Liver (tissue), 9 donors: ENCODE data around the gene SYT14. TPM values are rescaled to one million over a fixed set of nuclear protein-coding genes. Genes with fewer than 3 reads are reported as not detected.

Experiments
- DNase-seq: peaks from one replicate; pipeline ENCODE4 v3.0.0-alpha.2; 2017; ENCODE audit warnings: low spot score
- H3K27ac ChIP-seq, 2 donors: one replicate each; pipeline ENCODE4 v1.7.0; 2013; ENCODE audit warnings: inconsistent platforms in 2 of 2, low read length in 2 of 2, control low read depth in 1 of 2, low read depth in 1 of 2, mild to moderate bottlenecking in 1 of 2
- H3K27me3 ChIP-seq, 4 donors: one replicate each; pipeline versions ENCODE4 v1.6.1 to v1.7.0; 2013; ENCODE audit warnings: low read length in 3 of 4, inconsistent platforms in 1 of 4, mild to moderate bottlenecking in 1 of 4, moderate library complexity in 1 of 4; ENCODE audit not compliant: control insufficient read depth in 4 of 4, insufficient read depth in 4 of 4
- H3K36me3 ChIP-seq, 4 donors: one replicate each; pipeline versions ENCODE4 v1.6.1 to v1.7.0; 2013; ENCODE audit warnings: low read length in 3 of 4, mild to moderate bottlenecking in 3 of 4, low read depth in 1 of 4, moderate library complexity in 1 of 4; ENCODE audit not compliant: control insufficient read depth in 4 of 4, insufficient read depth in 3 of 4
- H3K4me1 ChIP-seq, 4 donors: one replicate each; pipeline versions ENCODE4 v1.6.1 to v1.7.0; 2013; ENCODE audit warnings: low read length in 3 of 4, mild to moderate bottlenecking in 3 of 4, moderate library complexity in 1 of 4; ENCODE audit not compliant: control insufficient read depth in 4 of 4, insufficient read depth in 4 of 4
- H3K4me3 ChIP-seq, 3 donors: one replicate each; pipeline versions ENCODE4 v1.6.1 to v1.7.0; 2013; ENCODE audit warnings: low read length in 3 of 3, control low read depth in 1 of 3, low read depth in 1 of 3, mild to moderate bottlenecking in 1 of 3
- H3K9ac ChIP-seq, 2 donors: one replicate each; pipeline ENCODE4 v1.7.0; 2013; ENCODE audit warnings: low read length in 2 of 2, mild to moderate bottlenecking in 2 of 2, moderate library complexity in 2 of 2, control low read depth in 1 of 2, low read depth in 1 of 2
- H3K9me3 ChIP-seq, 4 donors: one replicate each; pipeline versions ENCODE4 v1.6.1 to v1.7.0; 2013; ENCODE audit warnings: low read length in 3 of 4; ENCODE audit not compliant: control insufficient read depth in 4 of 4
- CTCF ChIP-seq: fragments of 150-350 bp; IDR thresholded peaks from 2 replicates; pipeline ENCODE4 v1.5.1; 2017; ENCODE audit warnings: improper control_type of control experiment, low read depth, low read length; ENCODE audit not compliant: missing input control
- EGR1 ChIP-seq, 2 donors: IDR thresholded peaks; 2 replicates each; pipeline ENCODE4 v1.6.1; 2016 to 2018; ENCODE audit warnings: antibody characterized with exemption in 2 of 2, low read depth in 2 of 2
- FOXA1 ChIP-seq: IDR thresholded peaks from 2 replicates; pipeline ENCODE4 v1.6.1; 2016; ENCODE audit warnings: antibody characterized with exemption
- FOXA2 ChIP-seq: IDR thresholded peaks from 2 replicates; pipeline ENCODE4 v1.6.1; 2016; ENCODE audit warnings: antibody characterized with exemption
- GABPA ChIP-seq, 2 donors: IDR thresholded peaks in 1 of 2; conservative IDR thresholded peaks in 1 of 2; 2 replicates each; pipeline ENCODE4 v1.6.1; 2016; ENCODE audit warnings: antibody characterized with exemption in 2 of 2, mild to moderate bottlenecking in 1 of 2, moderate library complexity in 1 of 2
- HNF4A ChIP-seq, 2 donors: conservative IDR thresholded peaks; 2 replicates each; pipeline ENCODE4 v1.6.1; 2016; ENCODE audit warnings: antibody characterized with exemption in 2 of 2, mild to moderate bottlenecking in 2 of 2
- HNF4G ChIP-seq: IDR thresholded peaks from 2 replicates; pipeline ENCODE4 v1.6.1; 2016; ENCODE audit warnings: antibody characterized with exemption
- JUND ChIP-seq, 2 donors: IDR thresholded peaks; 2 replicates each; pipeline ENCODE4 v1.6.1; 2016; ENCODE audit warnings: antibody characterized with exemption in 2 of 2
- NR2F2 ChIP-seq: IDR thresholded peaks from 2 replicates; pipeline ENCODE4 v1.6.1; 2016; ENCODE audit warnings: antibody characterized with exemption
- RAD21 ChIP-seq, 2 donors: IDR thresholded peaks; 2 replicates each; pipeline ENCODE4 v1.6.1; 2016; ENCODE audit warnings: antibody characterized with exemption in 2 of 2, mild to moderate bottlenecking in 2 of 2
- RXRA ChIP-seq, 2 donors: IDR thresholded peaks; 2 replicates each; pipeline ENCODE4 v1.6.1; 2017 to 2018; ENCODE audit warnings: antibody characterized with exemption in 2 of 2, mild to moderate bottlenecking in 1 of 2
- SP1 ChIP-seq: IDR thresholded peaks from 2 replicates; pipeline ENCODE4 v1.6.1; 2018; ENCODE audit warnings: antibody characterized with exemption, mild to moderate bottlenecking
- TAF1 ChIP-seq: conservative IDR thresholded peaks from 2 replicates; pipeline ENCODE4 v1.6.1; 2016; ENCODE audit warnings: antibody characterized with exemption, mild to moderate bottlenecking
- YY1 ChIP-seq: IDR thresholded peaks from 2 replicates; pipeline ENCODE4 v1.6.1; 2016; ENCODE audit warnings: antibody characterized with exemption, mild to moderate bottlenecking
- ZBTB33 ChIP-seq: IDR thresholded peaks from 2 replicates; pipeline ENCODE4 v1.6.1; 2016; ENCODE audit warnings: antibody characterized with exemption
- WGBS: extraction: QIAGEN DNeasy Blood & Tissue Kit; methylation state at CpG from one replicate; pipeline ENCODE4 v1.1.7; 2013; 5-methylcytosine and 5-hydroxymethylcytosine counted together
- polyA plus RNA-seq, 2 donors: library from polyadenylated mRNA; stranded (reverse) in 1 of 2; unstranded in 1 of 2; fragments of 200-250 nt in 1 of 2; fragments of >200 nt in 1 of 2; fragmentation: Nextera tagmentation in 1 of 2; extraction: Ambion mirVana in 1 of 2; gene quantifications; one replicate each; pipeline versions ENCODE4 v1.2.1 to v1.2.3, GENCODE V29; 2013 to 2015
- total RNA-seq, 2 donors: library from RNA; depleted of rRNA; stranded (reverse); fragments of >200 nt; gene quantifications; one replicate each; pipeline ENCODE4 v1.2.3, GENCODE V29; 2014
- TF ChIP-seq, protein P1 (sequence below): IDR thresholded peaks from 2 replicates; pipeline ENCODE4 v1.6.1; 2016; ENCODE audit warnings: antibody characterized with exemption
- TF ChIP-seq, protein P2 (sequence below): IDR thresholded peaks from 2 replicates; pipeline ENCODE4 v1.6.1; 2016; ENCODE audit warnings: antibody characterized with exemption
- donor health status: healthy.
- donor health status: healthy.
- donor health status: healthy.
- donor health status: healthy.
- donor health status: healthy.

Gene SYT14
- total and polyA plus RNA-seq, 4 donors, result not detected

- H3K27ac ChIP-seq, result no peak overlapping the region
- TF ChIP-seq YY1, result no peak
- TF ChIP-seq, protein P1, sequence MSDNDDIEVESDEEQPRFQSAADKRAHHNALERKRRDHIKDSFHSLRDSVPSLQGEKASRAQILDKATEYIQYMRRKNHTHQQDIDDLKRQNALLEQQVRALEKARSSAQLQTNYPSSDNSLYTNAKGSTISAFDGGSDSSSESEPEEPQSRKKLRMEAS, result no peak
- no peak for TF ChIP-seq EGR1 (IDR thresholded peaks at IDR 0.05; ENCODE audit: low read depth in 2 of 2)
- no peak for TF ChIP-seq FOXA2
- no peak for TF ChIP-seq GABPA (IDR thresholded peaks at IDR 0.05 in 1 of 2, conservative IDR thresholded peaks at IDR 0.05 in 1 of 2)
- no peak for TF ChIP-seq FOXA1
- no peak for TF ChIP-seq RAD21 (IDR thresholded peaks at IDR 0.05)
- TF ChIP-seq TAF1, result no peak
- no peak for TF ChIP-seq ZBTB33
- TF ChIP-seq NR2F2, result no peak
- no peak for DNase-seq
- no peaks in the 10 kb centered on the region for H3K27me3 ChIP-seq
- H3K4me1 ChIP-seq, result no peaks in the 10 kb centered on the region
- no peaks in the 10 kb centered on the region for H3K9me3 ChIP-seq
- no peaks in the 10 kb centered on the region for H3K36me3 ChIP-seq
- H3K9ac ChIP-seq, result no peak overlapping the region
- no peak overlapping the region for H3K4me3 ChIP-seq
These were observed 8.3 kb upstream of the SYT14 start for GRCh38 chr1:209929751-209930150.

DNA sequence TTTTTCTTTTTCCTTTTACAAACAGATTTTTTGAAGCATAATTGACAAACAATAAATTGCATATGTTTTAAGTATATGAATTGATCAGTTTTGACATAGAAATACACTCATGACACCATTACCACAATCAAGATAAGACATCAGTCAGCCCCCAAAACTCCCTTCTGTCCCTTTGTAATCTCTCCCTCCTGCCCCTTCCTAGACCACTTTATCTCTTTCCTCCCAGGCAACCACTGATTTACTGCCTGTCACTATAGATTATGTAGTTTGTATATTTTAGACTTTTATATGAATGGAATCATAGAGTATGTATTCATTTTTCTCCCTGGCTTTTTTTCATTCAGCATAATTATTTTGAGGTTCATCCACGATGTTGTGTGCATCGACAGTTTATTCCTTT is 6.9 kb upstream of the SYT14 start:
- Histone ChIP-seq H3K27ac (no peak overlapping the region), H3K9me3 (no peaks in the 10 kb centered on the region), H3K36me3 (no peaks in the 10 kb centered on the region), H3K27me3 (no peaks in the 10 kb centered on the region), H3K9ac (no peak overlapping the region), H3K4me3 (no peak overlapping the region), H3K4me1 (no peaks in the 10 kb centered on the region)
- DNase-seq, result no peak
- 65% methylated on average over 2 of the region's 2 CpGs for WGBS
- TF ChIP-seq NR2F2 (no peak), TAF1 (no peak), RAD21 (IDR thresholded peaks at IDR 0.05) (no peak), FOXA1 (no peak), HNF4G (no peak), ZBTB33 (no peak)
- TF ChIP-seq, protein P2, sequence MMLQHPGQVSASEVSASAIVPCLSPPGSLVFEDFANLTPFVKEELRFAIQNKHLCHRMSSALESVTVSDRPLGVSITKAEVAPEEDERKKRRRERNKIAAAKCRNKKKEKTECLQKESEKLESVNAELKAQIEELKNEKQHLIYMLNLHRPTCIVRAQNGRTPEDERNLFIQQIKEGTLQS, result no peak

GRCh38 chr1:209936125-209936524 is 1.9 kb upstream of the SYT14 start:
- peaks cover 3 to 10% (median 6%) of the 10 kb centered on the region in 4 donors for H3K4me1 ChIP-seq
- no peaks in the 10 kb centered on the region for H3K9me3 ChIP-seq
- 80% methylated on average over 6 of the region's 6 CpGs for WGBS
- no peak overlapping the region for H3K27ac ChIP-seq
- H3K9ac ChIP-seq, result no peak overlapping the region
- no peak overlapping the region for H3K4me3 ChIP-seq
- H3K27me3 ChIP-seq, result peaks cover 0 to 13% (median 8%) of the 10 kb centered on the region in 4 donors
- no peak for DNase-seq
- no peaks in the 10 kb centered on the region for H3K36me3 ChIP-seq
- TF ChIP-seq SP1 (no peak), EGR1 (IDR thresholded peaks at IDR 0.05; ENCODE audit: low read depth in 2 of 2) (no peak), HNF4G (no peak), YY1 (no peak), GABPA (IDR thresholded peaks at IDR 0.05 in 1 of 2, conservative IDR thresholded peaks at IDR 0.05 in 1 of 2) (no peak), RAD21 (IDR thresholded peaks at IDR 0.05) (no peak), RXRA (IDR thresholded peaks at IDR 0.05) (no peak), JUND (IDR thresholded peaks at IDR 0.05) (no peak), FOXA1 (no peak), HNF4A (conservative IDR thresholded peaks at IDR 0.05) (no peak), NR2F2 (no peak), ZBTB33 (no peak), CTCF (no peak), TAF1 (no peak), FOXA2 (no peak)
- TF ChIP-seq, protein P2, result no peak
- TF ChIP-seq, protein P1, result no peak
